Measurements from ENCODE around the gene LGALS13. TPM values are rescaled to one million over a fixed set of nuclear protein-coding genes. Genes with fewer than 3 reads are reported as not detected.

LGALS13 gene
- total and polyA plus RNA-seq, 2 of the 8 experiments (the other 6 are each of a cell fraction or from before 2014, with no cell fraction given), result not detected

- Histone ChIP-seq H3K79me2 (ENCODE audit: control insufficient read depth in 1 of 2, insufficient read depth in 2 of 2, low read length in 2 of 2) (no peaks in the 10 kb centered on the region), H2AFZ (ENCODE audit: low read length) (no peak overlapping the region)
- FAIRE-seq, result no peak
- no peak for TF ChIP-seq EGR1 (IDR thresholded peaks at IDR 0.05; ENCODE audit: borderline replicate concordance, low read depth, low read length)
- TF ChIP-seq ZNF274 (IDR thresholded peaks at IDR 0.05; ENCODE audit: borderline replicate concordance, extremely low read depth, low read length), result no peak
- TF ChIP-seq GABPA (IDR thresholded peaks at IDR 0.05; ENCODE audit: borderline replicate concordance, insufficient read depth, low read length), result no peak
- TF ChIP-seq BRCA1 (IDR thresholded peaks at IDR 0.05; ENCODE audit: low read depth, low read length), result no peak
- no peak for TF ChIP-seq POU5F1 (IDR thresholded peaks at IDR 0.05; ENCODE audit: low read depth, low read length)
- TF ChIP-seq ATF2 (IDR thresholded peaks at IDR 0.05; ENCODE audit: low read length), result no peak
- no peak for TF ChIP-seq RFX5 (IDR thresholded peaks at IDR 0.05; ENCODE audit: borderline replicate concordance, low read depth, low read length)
- no peak for TF ChIP-seq SIRT6 (IDR thresholded peaks at IDR 0.05; ENCODE audit: low read length)
- TF ChIP-seq USF2 (IDR thresholded peaks at IDR 0.05; ENCODE audit: low read length), result no peak
- no peak for TF ChIP-seq EZH2 (IDR thresholded peaks at IDR 0.05; ENCODE audit: low read depth, low read length, severe bottlenecking)
Measured at GRCh38 chr19:39557811-39558623, 44.3 kb upstream of the LGALS13 start.

More at GRCh38 chr19:39557811-39558623, 44.3 kb upstream of the LGALS13 start:
- no peak overlapping the region for H3K56ac ChIP-seq (replicated peaks; ENCODE audit: insufficient read length, low read depth, low read length)
- H3K23me2 ChIP-seq (ENCODE audit: low read depth, low read length), result no peaks in the 10 kb centered on the region
- H3K27ac ChIP-seq (ENCODE audit: low read depth, low read length), result no peak overlapping the region
- H2BK20ac ChIP-seq (ENCODE audit: low read length), result no peak overlapping the region
- H4K5ac ChIP-seq (ENCODE audit: insufficient read length, low read depth, low read length), result no peak overlapping the region
- no peak overlapping the region for H3K18ac ChIP-seq (ENCODE audit: extremely low read depth, low read length)
- no peaks in the 10 kb centered on the region for H3K79me1 ChIP-seq (ENCODE audit: low read depth, low read length)
- no peaks in the 10 kb centered on the region for H3K9me3 ChIP-seq (ENCODE audit: insufficient read depth in 2 of 2, low read depth in 1 of 2, low read length in 1 of 2)
- DNase-seq (ENCODE audit: low read depth in 1 of 2, low spot score in 2 of 2), result no peak
- 83% methylated on average over 5 of the region's 5 CpGs; no CpG with 5 or more reads in 1 of the 2 experiments for WGBS, 2 experiments (ENCODE audit: extremely low coverage in 1 of 2, insufficient coverage in 1 of 2, insufficient read length in 1 of 2, insufficient replicate concordance in 2 of 2, low coverage in 1 of 2, low lambda C conversion rate in 2 of 2, missing lambda C conversion rate in 1 of 2)
- POLR2A ChIA-PET (ENCODE audit: partially characterized antibody), result no interaction called here
- H2BK15ac ChIP-seq (ENCODE audit: low read length), result no peak overlapping the region
- H3K27me3 ChIP-seq (replicated peaks in 1 of 4; ENCODE audit: control insufficient read depth in 3 of 4, extremely low read depth in 1 of 4, insufficient read depth in 3 of 4, low read length in 3 of 4), result no peaks in the 10 kb centered on the region; a peak in 1 of 7 replicates
- H3K14ac ChIP-seq (ENCODE audit: insufficient read length), result no peak overlapping the region
- H3K4ac ChIP-seq (replicated peaks; ENCODE audit: insufficient read length, low read depth, low read length), result no peak overlapping the region
- CTCF ChIA-PET (ENCODE audit: partially characterized antibody), result interaction anchor here (1.3 to 4.8 kb wide), 2 partner anchors 98 to 115 kb away, joined by 3 to 27 read pairs; partner anchors contain the start of gene LGALS16
- no peak overlapping the region for H2BK120ac ChIP-seq (replicated peaks; ENCODE audit: low read depth, low read length)
- H3K36me3 ChIP-seq (ENCODE audit: control insufficient read depth in 2 of 4, insufficient read depth in 4 of 4, low read length in 3 of 4), result no peaks in the 10 kb centered on the region
- no peak overlapping the region for H2BK12ac ChIP-seq (ENCODE audit: low read depth, low read length)
- no peak overlapping the region for H2BK5ac ChIP-seq (ENCODE audit: low read depth, low read length)
- no peak overlapping the region for H4K91ac ChIP-seq (replicated peaks; ENCODE audit: insufficient read length, low read length)
- no peak overlapping the region for H4K8ac ChIP-seq (ENCODE audit: extremely low read depth, insufficient read depth, low read length)
- H3K9ac ChIP-seq (replicated peaks in 1 of 4; ENCODE audit: extremely low read depth in 1 of 4, low read depth in 3 of 4, low read length in 3 of 4), result no peak overlapping the region
- no peaks in the 10 kb centered on the region for H3K4me1 ChIP-seq (replicated peaks in 1 of 4; ENCODE audit: control insufficient read depth in 3 of 4, insufficient read depth in 4 of 4, low read length in 3 of 4)
- no peak overlapping the region for H3K4me3 ChIP-seq (ENCODE audit: extremely low read depth in 1 of 4, insufficient read depth in 2 of 4, low read depth in 3 of 4, low read length in 4 of 4)
- H2AK5ac ChIP-seq (ENCODE audit: low read depth, low read length), result no peak overlapping the region
- H3K23ac ChIP-seq (ENCODE audit: insufficient read length), result no peak overlapping the region
- no peak overlapping the region for H3K4me2 ChIP-seq (ENCODE audit: insufficient read depth in 1 of 2, low read depth in 2 of 2, low read length in 2 of 2)
- H4K20me1 ChIP-seq (replicated peaks in 1 of 2; ENCODE audit: control insufficient read depth in 1 of 2, insufficient read depth in 2 of 2, low read length in 2 of 2), result no peaks in the 10 kb centered on the region

All from H1 (cell line).